CD4-positive, alpha-beta memory T cell (primary cell): ENCODE results near the gene FUT4. TPM values are rescaled to one million over a fixed set of nuclear protein-coding genes. Genes with fewer than 3 reads are reported as not detected.

ENCODE experiments used
- CTCF ChIA-PET: fragments of 350-600 bp; sonication (Branson Sonifier 250); formaldehyde crosslinking; loops from one replicate; lab custom pipeline; 2021; ENCODE audit warnings: inconsistent platforms; ENCODE audit not compliant: partially characterized antibody; lab: Charles Lee
- POLR2A ChIA-PET: fragments of 350-600 bp; sonication (Branson Sonifier 250); formaldehyde crosslinking; loops from one replicate; lab custom pipeline; 2021; ENCODE audit not compliant: partially characterized antibody; lab: Charles Lee
- DNase-seq, 5 donors: peaks; one replicate each; pipeline versions ENCODE4 v3.0.0 to v3.0.0-alpha.2; 2020 to 2022; ENCODE audit warnings: mixed read lengths in 1 of 5
- H3K27ac ChIP-seq: one replicate; pipeline ENCODE4 v1.7.0; 2013; ENCODE audit warnings: low read depth, low read length
- H3K27me3 ChIP-seq: 2 replicates; pipeline ENCODE4 v1.7.0; 2013; ENCODE audit warnings: mild to moderate bottlenecking, low read length, moderate library complexity; ENCODE audit not compliant: insufficient read depth
- H3K36me3 ChIP-seq: 2 replicates; pipeline ENCODE4 v1.7.0; 2013; ENCODE audit warnings: mild to moderate bottlenecking, low read length, moderate library complexity; ENCODE audit not compliant: insufficient read depth
- H3K4me1 ChIP-seq: 2 replicates; pipeline ENCODE4 v1.7.0; 2013; ENCODE audit warnings: mild to moderate bottlenecking, low read length, moderate library complexity; ENCODE audit not compliant: insufficient read depth
- H3K4me3 ChIP-seq, 2 donors: one replicate each; pipeline ENCODE4 v1.7.0; 2013; ENCODE audit warnings: low read length in 2 of 2, mild to moderate bottlenecking in 1 of 2
- H3K9me3 ChIP-seq, 2 donors: one replicate each; pipeline ENCODE4 v1.7.0; 2013; ENCODE audit warnings: low read length in 2 of 2, control low read depth in 1 of 2; ENCODE audit not compliant: control insufficient read depth in 1 of 2
- H3K27ac Mint-ChIP-seq, 7 donors: one replicate each; pipeline ENCODE4 v1.8.0; 2020 to 2021; ENCODE audit warnings: mixed read lengths in 7 of 7, mild to moderate bottlenecking in 6 of 7, inconsistent platforms in 3 of 7, moderate library complexity in 3 of 7
- H3K27me3 Mint-ChIP-seq, 2 donors: one replicate each; pipeline ENCODE4 v1.8.0; 2020 to 2021; ENCODE audit warnings: mixed read lengths in 2 of 2
- H3K36me3 Mint-ChIP-seq, 2 donors: one replicate each; pipeline ENCODE4 v1.8.0; 2020 to 2021; ENCODE audit warnings: mixed read lengths in 2 of 2, inconsistent platforms in 1 of 2, mild to moderate bottlenecking in 1 of 2
- H3K4me1 Mint-ChIP-seq, 4 donors: one replicate each; pipeline ENCODE4 v1.8.0; 2020 to 2021; ENCODE audit warnings: mixed read lengths in 4 of 4, mild to moderate bottlenecking in 1 of 4
- H3K4me3 Mint-ChIP-seq, 8 donors: one replicate each; pipeline ENCODE4 v1.8.0; 2020 to 2021; ENCODE audit warnings: mixed read lengths in 8 of 8, mild to moderate bottlenecking in 7 of 8, moderate library complexity in 6 of 8, inconsistent platforms in 3 of 8
- H3K9me3 Mint-ChIP-seq, 8 donors: one replicate each; pipeline ENCODE4 v1.8.0; 2020 to 2021; ENCODE audit warnings: mixed read lengths in 8 of 8, mild to moderate bottlenecking in 5 of 8, inconsistent platforms in 3 of 8, moderate library complexity in 1 of 8
- intact Hi-C: fragments of 100-400 bp; cut with micrococcal nuclease; formaldehyde crosslinking; loops from one replicate; pipeline ENCODE4 v1.15.1; 2023
- polyA plus RNA-seq, 2 donors: library from polyadenylated mRNA; unstranded; fragments of 300-500 nt; fragmentation: Illumina TruSeq; gene quantifications; one replicate each; pipeline ENCODE4 v1.2.3, GENCODE V29; 2021
- total RNA-seq, 2 experiments: library from RNA; stranded (reverse); gene quantifications; one replicate each; pipeline ENCODE4 v1.2.3, GENCODE V29; 2021

The FUT4 gene
- total and polyA plus RNA-seq, 4 experiments from 2014 or later = 1.6 to 7.4 (median 4.4) TPM

GRCh38 chr11:94574193-94574961 is 30.7 kb downstream of the FUT4 start:
- H3K4me3 Mint-ChIP-seq = no peak overlapping the region
- no peaks in the 10 kb centered on the region for H3K27me3 ChIP-seq
- H3K4me3 ChIP-seq = no peak overlapping the region
- H3K9me3 ChIP-seq = no peaks in the 10 kb centered on the region
- no peak overlapping the region for H3K27ac Mint-ChIP-seq
- intact Hi-C loops = no loop called here
- H3K9me3 Mint-ChIP-seq = peaks cover 0 to 4% (median 0%) of the 10 kb centered on the region in 8 donors
- no peak overlapping the region for H3K27ac ChIP-seq
- POLR2A ChIA-PET = no interaction called here
- no peaks in the 10 kb centered on the region for H3K4me1 Mint-ChIP-seq
- no peaks in the 10 kb centered on the region for H3K27me3 Mint-ChIP-seq
- H3K36me3 Mint-ChIP-seq = peaks cover 0 to 3% of the 10 kb centered on the region in 2 donors
- H3K36me3 ChIP-seq = no peaks in the 10 kb centered on the region
- no peaks in the 10 kb centered on the region for H3K4me1 ChIP-seq
- CTCF ChIA-PET = no interaction called here
- no peak for DNase-seq

GRCh38 chr11:94576306-94576705 is 32.6 kb downstream of the FUT4 start:
- H3K9me3 Mint-ChIP-seq = peaks cover 0 to 3% (median 0%) of the 10 kb centered on the region in 8 donors
- Histone ChIP-seq H3K9me3 (no peaks in the 10 kb centered on the region), H3K27me3 (no peaks in the 10 kb centered on the region), H3K4me3 (no peak overlapping the region), H3K27ac (no peak overlapping the region), H3K4me1 (no peaks in the 10 kb centered on the region), H3K36me3 (no peaks in the 10 kb centered on the region)
- intact Hi-C loops = no loop called here
- no peak overlapping the region for H3K27ac Mint-ChIP-seq
- CTCF ChIA-PET = no interaction called here
- H3K36me3 Mint-ChIP-seq = peaks cover 0 to 3% of the 10 kb centered on the region in 2 donors
- peaks cover 0 to 1% of the 10 kb centered on the region in 2 donors for H3K27me3 Mint-ChIP-seq
- DNase-seq = no peak
- no peaks in the 10 kb centered on the region for H3K4me1 Mint-ChIP-seq
- POLR2A ChIA-PET = no interaction called here
- no peak overlapping the region for H3K4me3 Mint-ChIP-seq

- Mint-ChIP-seq H3K36me3 (peaks cover 0 to 2% of the 10 kb centered on the region in 2 donors), H3K4me3 (no peak overlapping the region), H3K9me3 (no peaks in the 10 kb centered on the region), H3K4me1 (no peaks in the 10 kb centered on the region), H3K27ac (no peak overlapping the region), H3K27me3 (peaks cover 0 to 1% of the 10 kb centered on the region in 2 donors)
- Histone ChIP-seq H3K27me3 (no peaks in the 10 kb centered on the region), H3K4me3 (no peak overlapping the region), H3K27ac (no peak overlapping the region), H3K4me1 (no peaks in the 10 kb centered on the region), H3K9me3 (no peaks in the 10 kb centered on the region), H3K36me3 (no peaks in the 10 kb centered on the region)
- POLR2A ChIA-PET = no interaction called here
- CTCF ChIA-PET = interaction anchor here (1.4 kb wide), 1 partner anchor 44 kb away, joined by 3 read pairs; no protein-coding TSS in a partner anchor
- no peak for DNase-seq
- intact Hi-C loops = no loop called here
Observed at GRCh38 chr11:94577841-94578240, 34.1 kb downstream of the FUT4 start.

GRCh38 chr11:94581926-94582325 is 38.2 kb downstream of the FUT4 start:
- H3K4me3 ChIP-seq = no peak overlapping the region
- H3K27me3 ChIP-seq = no peaks in the 10 kb centered on the region
- no peak overlapping the region for H3K27ac ChIP-seq
- no peaks in the 10 kb centered on the region for H3K36me3 Mint-ChIP-seq
- POLR2A ChIA-PET = no interaction called here
- no peaks in the 10 kb centered on the region for H3K36me3 ChIP-seq
- intact Hi-C loops = no loop called here
- no peaks in the 10 kb centered on the region for H3K4me1 ChIP-seq
- H3K9me3 ChIP-seq = no peaks in the 10 kb centered on the region
- no peak overlapping the region for H3K4me3 Mint-ChIP-seq
- no peak overlapping the region for H3K27ac Mint-ChIP-seq
- H3K9me3 Mint-ChIP-seq = no peaks in the 10 kb centered on the region
- H3K4me1 Mint-ChIP-seq = no peaks in the 10 kb centered on the region
- H3K27me3 Mint-ChIP-seq = peaks cover 0 to 1% of the 10 kb centered on the region in 2 donors
- DNase-seq = no peak
- CTCF ChIA-PET = no interaction called here

DNA sequence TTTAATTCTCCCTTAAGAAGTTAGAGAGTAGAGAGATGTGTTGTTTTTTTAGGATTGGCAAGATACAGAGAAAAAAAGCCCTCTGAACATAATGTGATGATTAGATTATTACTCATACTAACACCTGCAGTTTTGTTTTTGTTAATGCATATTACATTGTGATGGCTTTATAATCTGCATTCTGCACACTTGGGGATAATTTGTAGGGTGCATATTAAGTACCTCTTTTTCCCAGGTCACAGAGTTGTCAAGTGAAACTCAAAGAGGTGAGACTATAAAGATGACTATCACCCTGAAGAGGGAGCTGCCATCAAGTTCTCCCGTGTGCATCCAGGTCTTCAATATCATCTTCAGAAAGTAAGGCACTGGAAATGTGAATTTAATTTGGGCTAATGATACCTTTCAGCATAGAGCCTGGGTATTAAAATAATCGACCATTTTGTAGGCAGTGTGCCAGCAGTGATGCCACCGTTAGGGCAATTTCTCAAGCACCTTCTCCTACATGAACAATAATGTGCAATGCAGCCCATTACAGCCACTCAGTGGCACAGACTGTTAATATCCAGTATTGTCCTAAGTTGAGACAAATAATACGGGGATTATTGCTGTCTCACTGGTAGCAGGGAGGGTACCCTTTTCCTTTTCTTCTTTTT is 39.6 kb downstream of the FUT4 start:
- no peak overlapping the region for H3K4me3 ChIP-seq
- intact Hi-C loops = no loop called here
- Mint-ChIP-seq H3K27me3 (peaks cover 0 to 1% of the 10 kb centered on the region in 2 donors), H3K4me1 (no peaks in the 10 kb centered on the region), H3K9me3 (no peaks in the 10 kb centered on the region), H3K36me3 (no peaks in the 10 kb centered on the region), H3K27ac (no peak overlapping the region), H3K4me3 (no peak overlapping the region)
- DNase-seq = no peak
- H3K4me1 ChIP-seq = no peaks in the 10 kb centered on the region
- H3K9me3 ChIP-seq = no peaks in the 10 kb centered on the region
- H3K36me3 ChIP-seq = no peaks in the 10 kb centered on the region
- ChIA-PET CTCF (no interaction called here), POLR2A (no interaction called here)
- no peak overlapping the region for H3K27ac ChIP-seq
- H3K27me3 ChIP-seq = no peaks in the 10 kb centered on the region

DNA sequence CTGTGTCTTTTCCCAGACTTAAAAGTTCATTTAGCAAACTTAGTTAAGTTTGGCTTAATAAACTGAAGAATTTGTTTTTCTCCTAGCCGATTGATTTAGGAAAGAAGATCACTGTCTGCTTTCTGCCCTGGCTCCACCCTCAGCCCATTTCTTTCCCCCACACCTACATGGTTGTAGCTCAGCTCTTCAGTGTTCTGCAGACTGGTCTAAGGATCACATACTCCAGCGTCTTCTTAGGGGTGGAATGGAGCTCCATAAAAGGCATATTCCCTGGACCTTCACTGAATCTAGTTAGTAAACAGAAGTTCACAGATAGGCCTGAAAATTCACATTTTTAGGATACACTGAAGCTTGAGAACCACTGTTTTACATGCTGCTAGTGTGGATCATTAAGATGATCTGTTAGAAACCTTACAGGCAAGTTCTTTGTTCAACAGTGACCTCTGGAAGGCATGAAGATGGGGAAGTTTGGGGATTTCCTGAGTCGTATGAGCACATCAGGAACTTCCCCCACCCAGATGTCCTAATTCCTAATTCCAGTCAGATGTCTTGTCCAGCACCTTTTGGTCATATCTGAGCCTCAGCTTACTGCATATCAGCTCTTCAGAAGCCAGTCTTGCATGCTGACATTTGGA is 40.3 kb downstream of the FUT4 start:
- ChIA-PET CTCF (no interaction called here), POLR2A (no interaction called here)
- H3K9me3 ChIP-seq = no peaks in the 10 kb centered on the region

GRCh38 chr11:94584978-94585377 is 41.3 kb downstream of the FUT4 start:
- no peak overlapping the region for H3K27ac ChIP-seq
- peaks cover 0 to 1% of the 10 kb centered on the region in 2 donors for H3K27me3 Mint-ChIP-seq
- ChIA-PET POLR2A (no interaction called here), CTCF (no interaction called here)
- no peaks in the 10 kb centered on the region for H3K36me3 Mint-ChIP-seq
- no peaks in the 10 kb centered on the region for H3K27me3 ChIP-seq
- no peaks in the 10 kb centered on the region for H3K4me1 Mint-ChIP-seq
- H3K4me3 Mint-ChIP-seq = no peak overlapping the region
- no peaks in the 10 kb centered on the region for H3K36me3 ChIP-seq
- intact Hi-C loops = no loop called here
- no peak for DNase-seq
- no peaks in the 10 kb centered on the region for H3K9me3 ChIP-seq
- H3K4me3 ChIP-seq = no peak overlapping the region
- no peaks in the 10 kb centered on the region for H3K4me1 ChIP-seq
- no peak overlapping the region for H3K27ac Mint-ChIP-seq
- no peaks in the 10 kb centered on the region for H3K9me3 Mint-ChIP-seq

More for the DNA sequence above, 40.3 kb downstream of the FUT4 start:
- Histone ChIP-seq H3K27me3 (no peaks in the 10 kb centered on the region), H3K36me3 (no peaks in the 10 kb centered on the region), H3K4me3 (no peak overlapping the region), H3K4me1 (no peaks in the 10 kb centered on the region), H3K27ac (no peak overlapping the region)
- Mint-ChIP-seq H3K36me3 (no peaks in the 10 kb centered on the region), H3K4me1 (no peaks in the 10 kb centered on the region), H3K27me3 (peaks cover 0 to 1% of the 10 kb centered on the region in 2 donors), H3K4me3 (no peak overlapping the region), H3K9me3 (no peaks in the 10 kb centered on the region), H3K27ac (no peak overlapping the region)
- no peak for DNase-seq
- intact Hi-C loops = no loop called here
